Naive thymus-derived CD8-positive, alpha-beta T cell (primary cell): ENCODE measurements around the gene SLC3A2. TPM values are rescaled to one million over a fixed set of nuclear protein-coding genes. Genes with fewer than 3 reads are reported as not detected.
A peak's percentile ranks its signal among the peaks of the same experiment; 100 is the strongest.
"Not testable (repeated sequence)": the region's sequence is repeated elsewhere in the genome, so short reads cannot be mapped to it uniquely, and the experiment has no call there.

Experiments
- ATAC-seq, 2 donors: fragments of 150-1000 bp; cut with Tn5 transposase in 1 of 2; sonication (Bioruptor Pico), chemical (Tn5 transposase) in 1 of 2; 1 replicate in 1 of 2; 2 replicates in 1 of 2; pipeline ENCODE4 v1.10.0; 2021; ENCODE audit warnings: mild to moderate bottlenecking in 2 of 2, moderate library complexity in 2 of 2
- POLR2A ChIA-PET: fragments of 350-600 bp; sonication (Branson Sonifier 250); formaldehyde crosslinking; loops from one replicate; lab custom pipeline; 2021; ENCODE audit warnings: antibody characterized with exemption; lab: Charles Lee
- DNase-seq, 10 donors: peaks; one replicate each; pipeline versions ENCODE4 v3.0.0 to v3.0.0-alpha.2; 2020 to 2022
- H3K27ac Mint-ChIP-seq, 10 donors: one replicate each; pipeline ENCODE4 v1.8.0; 2020 to 2022; ENCODE audit warnings: mild to moderate bottlenecking in 10 of 10, mixed read lengths in 10 of 10, moderate library complexity in 4 of 10, inconsistent platforms in 1 of 10
- H3K27me3 Mint-ChIP-seq, 5 donors: one replicate each; pipeline ENCODE4 v1.8.0; 2021 to 2022; ENCODE audit warnings: mixed read lengths in 5 of 5
- H3K36me3 Mint-ChIP-seq, 3 donors: one replicate each; pipeline ENCODE4 v1.8.0; 2020 to 2022; ENCODE audit warnings: mixed read lengths in 3 of 3, mild to moderate bottlenecking in 2 of 3, inconsistent platforms in 1 of 3
- H3K4me1 Mint-ChIP-seq, 4 donors: one replicate each; pipeline ENCODE4 v1.8.0; 2021 to 2022; ENCODE audit warnings: mixed read lengths in 4 of 4
- H3K4me3 Mint-ChIP-seq, 10 donors: one replicate each; pipeline ENCODE4 v1.8.0; 2020 to 2022; ENCODE audit warnings: mild to moderate bottlenecking in 10 of 10, mixed read lengths in 10 of 10, moderate library complexity in 6 of 10, inconsistent platforms in 1 of 10
- H3K9me3 Mint-ChIP-seq, 9 donors: one replicate each; pipeline ENCODE4 v1.8.0; 2020 to 2022; ENCODE audit warnings: mixed read lengths in 9 of 9, mild to moderate bottlenecking in 3 of 9, inconsistent platforms in 1 of 9, moderate library complexity in 1 of 9
- polyA plus RNA-seq, 3 donors: library from polyadenylated mRNA; unstranded; fragments of 300-500 nt; fragmentation: Illumina TruSeq; gene quantifications; one replicate each; pipeline ENCODE4 v1.2.3, GENCODE V29; 2021
- total RNA-seq, 8 experiments: library from RNA in 2 of 8; stranded (reverse) in 2 of 8; gene quantifications; one replicate each; pipeline ENCODE4 v1.2.3 and lab custom pipeline; 2021 to 2026

SLC3A2 gene
- total RNA-seq, result 100 to 1,000 TPM; 352 to 353 TPM
- 100 to 1,000 TPM; 119 to 164 (median 125) TPM for polyA plus RNA-seq
- total RNA-seq (lab: John Stamatoyannopoulos, UW), result 256 to 722 (median 305) reads per million in 6 experiments

DNA sequence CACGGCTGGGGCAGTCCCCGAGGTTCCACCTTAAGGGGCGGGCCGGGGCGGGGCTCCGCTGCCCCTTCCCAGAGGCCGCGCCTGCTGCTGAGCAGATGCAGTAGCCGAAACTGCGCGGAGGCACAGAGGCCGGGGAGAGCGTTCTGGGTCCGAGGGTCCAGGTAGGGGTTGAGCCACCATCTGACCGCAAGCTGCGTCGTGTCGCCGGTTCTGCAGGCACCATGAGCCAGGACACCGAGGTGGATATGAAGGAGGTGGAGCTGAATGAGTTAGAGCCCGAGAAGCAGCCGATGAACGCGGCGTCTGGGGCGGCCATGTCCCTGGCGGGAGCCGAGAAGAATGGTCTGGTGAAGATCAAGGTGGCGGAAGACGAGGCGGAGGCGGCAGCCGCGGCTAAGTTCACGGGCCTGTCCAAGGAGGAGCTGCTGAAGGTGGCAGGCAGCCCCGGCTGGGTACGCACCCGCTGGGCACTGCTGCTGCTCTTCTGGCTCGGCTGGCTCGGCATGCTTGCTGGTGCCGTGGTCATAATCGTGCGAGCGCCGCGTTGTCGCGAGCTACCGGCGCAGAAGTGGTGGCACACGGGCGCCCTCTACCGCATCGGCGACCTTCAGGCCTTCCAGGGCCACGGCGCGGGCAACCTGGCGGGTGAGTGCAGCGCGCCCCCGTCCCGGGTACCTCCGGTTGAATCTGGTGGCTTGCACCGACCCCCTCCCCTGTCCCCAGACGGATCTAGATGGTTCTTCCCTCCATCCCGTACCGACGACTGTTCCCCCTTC is at the start of gene SLC3A2:
Gene SLC3A2 (plus strand): TSS at position 94 of the 776 bp plus-strand sequence. CDS start 128 bp downstream, at position 222.
- Mint-ChIP-seq H3K9me3 (no peaks in the 10 kb centered on the region), H3K36me3 (peaks cover 0 to 47% (median 15%) of the 10 kb centered on the region in 3 donors), H3K4me3 (peak within 1 kb of the TSS; percentile 96 to 100 (median 99)), H3K4me1 (peaks cover 33 to 53% (median 51%) of the 10 kb centered on the region in 4 donors), H3K27ac (peak within 1 kb of the TSS; percentile 97 to 100 (median 100)), H3K27me3 (no peaks in the 10 kb centered on the region)
- peak; percentile 81 to 82 for ATAC-seq
- peak; percentile 77 to 90 (median 84) for DNase-seq
- POLR2A ChIA-PET, result interaction anchor here (0.6 to 3.3 kb wide), 53 partner anchors 9 to 1896 kb away, joined by 3 to 87 read pairs (median 4); partner anchors contain the start of genes ASRGL1, ATL3, B3GAT3 and C11orf98

DNA sequence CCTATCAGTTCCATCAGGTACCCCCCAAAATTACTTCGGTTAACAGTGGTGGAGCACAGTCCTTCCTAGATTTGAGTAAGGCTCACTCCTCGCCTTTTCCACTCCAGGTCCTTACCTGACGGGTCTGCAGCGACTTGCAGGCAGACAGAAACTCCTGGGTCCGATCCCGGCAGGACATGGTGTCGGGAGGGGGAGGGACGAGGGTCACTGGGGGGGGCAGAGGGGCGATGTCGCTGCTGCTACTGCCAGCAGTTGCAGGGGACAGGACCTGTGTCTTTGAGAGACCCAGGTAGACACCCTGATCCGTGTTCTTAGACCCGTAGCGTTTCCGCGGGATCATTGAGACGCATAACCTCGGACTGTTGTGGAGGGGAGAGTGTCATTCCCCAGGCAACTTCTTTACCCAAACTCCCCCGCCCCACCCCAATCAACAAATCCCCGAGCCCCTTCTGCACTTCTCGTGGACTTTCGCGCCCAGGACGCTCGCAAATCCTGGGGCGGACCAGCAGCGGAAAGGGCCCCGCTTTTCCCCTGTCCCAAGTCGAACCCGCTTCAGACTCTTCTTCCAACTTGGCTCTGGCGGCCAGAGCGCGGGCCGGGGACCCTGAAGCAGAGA is 49.7 kb upstream of the SLC3A2 start:
- Mint-ChIP-seq H3K4me1 (peaks cover 23 to 51% (median 45%) of the 10 kb centered on the region in 4 donors), H3K27me3 (no peaks in the 10 kb centered on the region), H3K9me3 (no peaks in the 10 kb centered on the region), H3K4me3 (peak overlapping the region; percentile 93 to 99 (median 98)), H3K27ac (peak overlapping the region; percentile 91 to 100 (median 100)), H3K36me3 (peaks cover 0 to 49% (median 9%) of the 10 kb centered on the region in 3 donors)
- DNase-seq, result peak in 1 of 10 donors; percentile 15
- POLR2A ChIA-PET, result interaction anchor here (0.6 to 5.2 kb wide), 20 partner anchors 9 to 429 kb away, joined by 3 to 138 read pairs (median 13); partner anchors contain the start of genes HNRNPUL2, INTS5, NXF1 and SLC3A2
- ATAC-seq, result peak in 1 of 2 donors; percentile 3

DNA sequence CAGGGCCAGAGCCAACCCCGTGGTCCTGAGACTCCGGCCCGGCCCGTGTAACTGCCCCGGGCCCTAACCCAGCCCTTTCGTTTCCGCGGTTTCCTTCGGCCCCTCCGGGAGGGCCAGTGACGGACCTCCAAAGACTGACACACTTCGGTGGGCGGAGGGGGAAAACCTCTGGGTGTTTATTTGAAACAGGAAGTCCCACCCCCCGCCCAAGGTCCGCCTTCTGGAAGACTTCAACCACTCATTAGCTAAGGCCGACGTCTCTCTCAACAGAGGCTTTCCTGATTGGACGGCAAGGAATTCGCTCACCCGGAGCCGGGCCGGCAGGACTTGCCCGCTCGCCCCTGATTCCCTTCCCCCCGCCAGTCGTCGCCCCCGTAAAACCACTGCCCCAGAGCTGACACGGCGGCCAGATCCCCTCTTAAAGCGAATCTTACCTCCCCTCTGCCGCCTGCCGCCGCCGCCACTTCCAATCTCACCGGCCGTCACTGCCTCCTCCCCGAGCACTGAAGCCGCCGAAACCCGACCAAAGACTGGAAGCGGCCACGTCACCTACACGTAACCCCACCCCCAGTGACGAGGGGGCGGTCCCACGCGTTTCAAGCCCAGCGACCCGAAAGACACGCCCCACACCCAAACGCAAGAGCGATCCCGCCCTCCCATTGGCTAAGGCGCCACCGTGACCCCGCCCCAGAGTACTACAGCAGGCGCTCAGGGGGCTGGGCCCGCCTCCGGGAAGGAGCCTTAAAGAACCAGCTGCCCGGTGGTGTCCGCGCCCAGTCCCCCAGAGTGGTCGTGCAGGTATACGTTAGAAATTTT is 49.0 kb upstream of the SLC3A2 start, which contains the start of gene STX5:
Gene STX5 (minus strand): TSS at position 532 of the 816 bp plus-strand sequence. CDS start 808 bp downstream, outside the sequence.
- H3K4me1 Mint-ChIP-seq, result peaks cover 25 to 56% (median 48%) of the 10 kb centered on the region in 4 donors

DNA sequence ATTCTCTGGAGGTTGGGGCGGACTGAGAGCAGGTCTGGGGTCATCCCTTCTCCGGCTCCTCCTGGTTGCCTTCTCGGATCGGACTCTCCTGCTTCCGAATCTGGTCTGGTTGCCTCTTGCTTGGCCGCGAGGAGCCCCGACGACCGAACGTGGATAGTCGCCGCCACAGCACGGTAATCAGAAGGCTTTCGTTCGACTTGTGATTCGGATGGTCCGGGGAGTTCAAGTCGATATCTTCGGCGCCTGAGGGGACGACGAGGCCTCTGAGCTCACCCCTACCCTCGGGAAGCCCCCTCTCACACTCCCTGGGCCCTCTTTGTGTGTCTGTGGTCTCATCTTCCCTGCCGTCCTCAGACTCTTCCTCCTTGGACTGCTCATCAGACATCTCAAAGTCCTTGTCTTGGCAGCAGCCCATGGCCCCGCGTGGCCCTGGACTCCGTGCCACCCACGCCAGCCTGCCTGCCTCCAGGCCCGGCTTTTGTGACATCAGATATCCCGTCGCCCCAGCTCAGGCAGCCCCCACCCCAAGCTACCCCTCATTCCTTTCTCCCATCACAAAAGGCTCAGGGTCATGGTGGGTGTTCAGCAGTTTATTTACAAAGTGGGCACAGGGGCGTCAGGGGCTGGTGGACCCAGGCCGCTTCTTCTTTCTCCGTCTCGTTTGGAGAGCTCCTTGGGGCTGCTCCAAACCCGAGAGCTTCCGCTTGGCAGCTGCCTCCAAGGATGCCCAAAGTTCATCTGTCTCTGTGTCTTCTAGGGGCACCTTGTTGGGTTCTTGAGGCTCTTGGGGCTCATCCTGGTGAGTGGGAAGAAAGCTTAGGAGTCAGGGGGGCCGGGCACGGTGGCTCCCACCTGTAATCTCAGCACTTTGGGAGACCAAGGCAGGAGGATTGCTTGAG is 48.1 kb upstream of the SLC3A2 start, which contains the start of gene TEX54:
Gene TEX54 (minus strand): TSS at position 506 of the 899 bp plus-strand sequence.
- POLR2A ChIA-PET, result interaction anchor here (0.6 to 5.2 kb wide), 26 partner anchors 8 to 1440 kb away, joined by 3 to 138 read pairs (median 7); partner anchors contain the start of genes BSCL2, GNG3, HNRNPUL2 and LBHD1
- Mint-ChIP-seq H3K27ac (peak within 1 kb of the TSS; percentile 91 to 100 (median 100)), H3K27me3 (no peaks in the 10 kb centered on the region), H3K4me3 (peak within 1 kb of the TSS; percentile 93 to 99 (median 98)), H3K4me1 (peaks cover 26 to 53% (median 49%) of the 10 kb centered on the region in 4 donors), H3K36me3 (peaks cover 0 to 49% (median 5%) of the 10 kb centered on the region in 3 donors), H3K9me3 (no peaks in the 10 kb centered on the region)
- DNase-seq (no peak), ATAC-seq (peak; percentile 2 to 12)

More for the DNA sequence above, 49.0 kb upstream of the SLC3A2 start, which contains the start of gene STX5:
- no peaks in the 10 kb centered on the region for H3K27me3 Mint-ChIP-seq
- peak within 1 kb of the TSS; percentile 93 to 99 (median 98) for H3K4me3 Mint-ChIP-seq
- H3K27ac Mint-ChIP-seq, result peak within 1 kb of the TSS; percentile 91 to 100 (median 100)
- POLR2A ChIA-PET, result interaction anchor here (0.6 to 5.2 kb wide), 34 partner anchors 9 to 1439 kb away, joined by 3 to 138 read pairs (median 4); partner anchors contain the start of genes BSCL2, GNG3, HNRNPUL2 and LBHD1
- H3K36me3 Mint-ChIP-seq, result peaks cover 0 to 51% (median 9%) of the 10 kb centered on the region in 3 donors
- H3K9me3 Mint-ChIP-seq, result no peaks in the 10 kb centered on the region
- DNase-seq (peak; percentile 99 to 100 (median 100)), ATAC-seq (peak; percentile 89 to 90)

DNA sequence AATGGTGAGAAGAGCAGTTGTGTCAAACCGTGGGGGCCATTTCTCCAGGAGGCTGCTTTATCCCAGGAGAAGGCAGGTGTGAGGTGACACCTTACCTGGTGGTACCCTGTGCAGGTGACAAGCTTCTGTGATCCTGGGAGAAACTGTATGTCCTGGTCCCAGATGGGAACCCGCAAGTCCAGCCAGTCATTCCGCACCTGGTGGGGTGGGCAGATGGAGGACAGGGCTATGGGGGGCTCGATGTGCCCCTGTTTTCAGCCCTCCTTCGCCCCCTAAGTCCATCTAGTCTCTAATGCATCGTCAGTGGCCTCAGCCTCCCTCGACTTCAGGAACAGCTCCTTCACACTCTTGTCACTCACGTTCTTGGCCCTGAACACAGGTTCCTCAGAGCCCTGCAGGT is 45.4 kb upstream of the SLC3A2 start:
- H3K4me1 Mint-ChIP-seq, result peaks cover 32 to 63% (median 49%) of the 10 kb centered on the region in 4 donors
- DNase-seq, result no peak
- no peak for ATAC-seq
- POLR2A ChIA-PET, result interaction anchor here (0.6 to 5.2 kb wide), 4 partner anchors 20 to 198 kb away, joined by 3 to 65 read pairs (median 3); partner anchors contain the start of gene TAF6L
- no peaks in the 10 kb centered on the region for H3K9me3 Mint-ChIP-seq
- H3K4me3 Mint-ChIP-seq, result peak overlapping the region in 1 of 10 donors; percentile 34
- peaks cover 0 to 45% (median 8%) of the 10 kb centered on the region in 3 donors for H3K36me3 Mint-ChIP-seq
- H3K27ac Mint-ChIP-seq, result peak overlapping the region in 5 of 10 donors; percentile 15 to 80 (median 53)
- no peaks in the 10 kb centered on the region for H3K27me3 Mint-ChIP-seq

DNA sequence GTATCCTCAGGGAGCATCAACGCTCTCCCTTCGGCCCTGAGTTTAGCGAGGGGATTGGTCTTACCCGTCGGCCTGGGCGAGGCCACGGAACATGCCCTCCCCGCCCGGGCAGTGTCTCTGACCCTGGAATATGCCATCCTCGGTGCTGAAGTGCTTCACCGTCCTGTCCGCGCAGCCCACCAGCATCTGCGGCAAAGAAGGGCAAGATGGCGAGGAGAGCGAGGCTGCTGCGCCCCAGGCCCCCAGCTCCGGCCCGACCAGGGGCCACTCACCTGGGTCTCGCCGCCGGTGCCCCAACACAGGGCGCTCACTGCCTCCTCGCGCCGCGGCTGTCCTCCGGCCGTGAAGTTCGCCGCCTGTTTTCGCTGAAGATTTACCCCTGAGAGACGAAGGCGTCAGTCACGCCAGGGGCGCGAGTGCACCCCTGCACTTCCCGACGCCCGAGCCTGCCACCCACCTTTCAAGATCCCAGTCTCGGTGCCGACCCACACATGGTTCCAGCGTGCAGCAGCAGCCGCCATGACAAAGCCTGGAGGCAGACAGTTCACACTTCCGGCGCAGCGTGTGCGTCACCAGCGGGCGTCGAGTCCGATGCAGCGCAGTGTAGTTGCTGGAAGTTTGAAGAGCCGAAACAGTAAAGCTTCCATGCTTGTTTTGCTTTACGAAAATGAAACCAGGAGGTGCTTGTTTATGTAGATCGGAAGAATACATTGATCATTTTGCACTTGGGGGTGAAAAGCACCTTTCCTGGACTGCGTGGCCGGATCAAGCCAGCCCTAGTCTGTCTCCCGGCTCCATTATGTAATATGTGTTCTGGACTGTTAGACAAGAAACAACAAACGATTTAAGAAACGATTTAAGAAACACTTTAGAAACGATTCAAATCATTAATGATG is 41.4 kb upstream of the SLC3A2 start, which contains the start of gene WDR74:
Gene WDR74 (minus strand): TSS at position 541 of the 896 bp plus-strand sequence. CDS start 20 bp downstream, at position 521.
- no peak within 1 kb of the TSS for H3K4me3 Mint-ChIP-seq
- H3K9me3 Mint-ChIP-seq, result no peaks in the 10 kb centered on the region
- H3K4me1 Mint-ChIP-seq, result peaks cover 20 to 39% (median 31%) of the 10 kb centered on the region in 4 donors
- no peaks in the 10 kb centered on the region for H3K27me3 Mint-ChIP-seq
- POLR2A ChIA-PET, result interaction anchor here (0.6 to 10.0 kb wide), 41 partner anchors 8 to 1905 kb away, joined by 3 to 479 read pairs (median 10); partner anchors contain the start of genes B3GAT3, BSCL2, C11orf98 and CSKMT
- ATAC-seq (peak; percentile 47 to 52), DNase-seq (peak; percentile 79 to 96 (median 90))
- H3K36me3 Mint-ChIP-seq, result peaks cover 0 to 30% (median 5%) of the 10 kb centered on the region in 3 donors
- H3K27ac Mint-ChIP-seq, result no peak within 1 kb of the TSS

DNA sequence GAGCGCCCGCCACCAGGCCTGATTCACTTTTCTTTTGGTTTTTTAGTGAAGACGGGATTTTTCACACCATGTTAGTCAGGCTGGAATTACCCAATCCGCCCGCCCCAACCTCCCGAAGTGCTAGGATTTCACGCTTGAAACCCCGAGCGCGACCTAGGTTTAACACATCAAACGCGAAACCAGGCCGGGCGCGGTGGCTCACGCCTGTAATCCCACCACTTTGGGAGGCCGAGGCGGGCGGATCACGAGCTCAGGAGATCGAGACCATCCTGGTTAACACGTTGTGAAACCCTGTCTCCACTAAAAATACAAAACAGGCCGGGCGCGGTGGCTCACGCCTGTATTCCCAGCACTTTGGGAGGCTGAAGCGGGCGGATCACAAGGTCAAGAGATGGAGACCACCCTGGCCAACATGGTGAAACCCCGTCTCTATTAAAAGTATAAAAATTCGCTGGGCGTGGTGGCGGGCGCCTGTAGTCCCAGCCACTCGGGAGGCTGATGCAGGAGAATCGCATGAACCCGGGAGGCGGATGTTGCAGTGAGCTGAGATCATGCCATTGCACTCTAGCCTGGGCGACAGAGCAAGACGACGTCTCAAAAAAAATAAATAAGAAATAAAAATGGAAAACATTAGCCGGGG is 39.9 kb upstream of the SLC3A2 start:
- H3K9me3 Mint-ChIP-seq, H3K27me3 Mint-ChIP-seq, H3K4me3 Mint-ChIP-seq, H3K27ac Mint-ChIP-seq: not testable (repeated sequence)
- DNase-seq (peak in 7 of 10 donors; percentile 59 to 85 (median 77)), ATAC-seq (peak; percentile 22 to 34)
- POLR2A ChIA-PET, result interaction anchor here (0.6 to 10.0 kb wide), 62 partner anchors 10 to 1938 kb away, joined by 3 to 479 read pairs (median 6); partner anchors contain the start of genes B3GAT3, BSCL2, C11orf98 and CPSF7
- peaks cover 0 to 19% (median 3%) of the 10 kb centered on the region in 3 donors for H3K36me3 Mint-ChIP-seq
- H3K4me1 Mint-ChIP-seq, result peaks cover 15 to 33% (median 27%) of the 10 kb centered on the region in 4 donors

DNA sequence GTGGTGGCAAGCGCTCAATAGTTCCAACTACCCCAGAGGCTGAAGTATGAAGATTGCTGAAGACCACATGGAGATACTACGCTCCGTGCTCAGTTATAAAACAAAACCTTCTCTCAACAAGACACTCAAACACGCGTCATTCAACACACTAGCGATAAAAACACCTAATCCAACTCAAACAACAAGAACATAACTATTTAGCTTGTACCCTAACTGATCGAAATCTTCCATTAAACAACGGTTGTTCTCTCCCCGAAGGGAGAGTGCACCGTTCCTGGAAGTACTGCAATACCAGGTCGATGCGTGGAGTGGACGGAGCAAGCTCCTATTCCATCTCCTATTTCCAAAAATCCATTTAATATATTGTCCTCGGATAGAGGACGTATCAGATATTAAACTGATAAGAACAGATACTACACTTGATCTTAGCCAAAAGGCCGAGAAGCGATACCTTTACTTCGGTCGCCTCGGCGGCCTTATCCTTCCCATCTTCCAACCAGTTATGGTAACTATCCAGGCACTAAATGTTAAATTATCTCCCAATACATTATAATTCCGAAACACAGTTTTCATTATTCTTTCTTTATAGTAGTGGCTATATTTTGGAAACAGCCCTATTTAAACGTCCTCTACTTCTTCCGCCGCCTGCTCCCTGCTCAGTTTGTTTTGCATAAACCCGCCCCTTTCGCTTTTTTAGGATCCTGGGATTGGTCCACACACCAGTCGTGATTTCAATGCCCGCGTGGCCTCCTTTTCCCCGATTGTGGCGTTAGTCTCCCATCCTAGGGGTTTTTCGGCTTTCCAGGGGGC is 39.1 kb upstream of the SLC3A2 start:
- peaks cover 14 to 31% (median 25%) of the 10 kb centered on the region in 4 donors for H3K4me1 Mint-ChIP-seq
- peaks cover 0 to 13% (median 3%) of the 10 kb centered on the region in 3 donors for H3K36me3 Mint-ChIP-seq
- ATAC-seq, result peak; percentile 57 to 61
- H3K27ac Mint-ChIP-seq, result no peak overlapping the region
- H3K9me3 Mint-ChIP-seq, result no peaks in the 10 kb centered on the region
- H3K4me3 Mint-ChIP-seq, result no peak overlapping the region
- H3K27me3 Mint-ChIP-seq, result no peaks in the 10 kb centered on the region
- DNase-seq, result peak; percentile 54 to 94 (median 86)
- POLR2A ChIA-PET, result interaction anchor here (0.6 to 10.0 kb wide), 59 partner anchors 10 to 1938 kb away, joined by 3 to 479 read pairs (median 5); partner anchors contain the start of genes B3GAT3, BSCL2, C11orf98 and CPSF7
